GM19351 (cell line): ENCODE measurements around the gene SMARCC1.
"Not testable (repeated sequence)": the region's sequence is repeated elsewhere in the genome, so short reads cannot be mapped to it uniquely, and the experiment has no call there.

Experiments
- ATAC-seq: cut with Tn5 transposase; IDR thresholded peaks from one replicate; pipeline ENCODE4 v1.9.1; 2021; ENCODE audit warnings: mild to moderate bottlenecking, moderate library complexity; ENCODE audit not compliant: unreplicated experiment

The SMARCC1 gene

GRCh38 chr3:47781685-47782445, at the start of gene SMARCC1:
Gene SMARCC1, minus strand, starts transcription at chr3:47781893. Its CDS starts 96 bp downstream, at chr3:47781797.
- peak; percentile 76 for ATAC-seq

- ATAC-seq: not testable (repeated sequence)
These were observed 47.8 kb upstream of the SMARCC1 start for GRCh38 chr3:47829482-47829881.

- no peak for ATAC-seq
These were observed 43.9 kb upstream of the SMARCC1 start for GRCh38 chr3:47825590-47825989.

- peak; percentile 98 for ATAC-seq
These were observed 43.1 kb upstream of the SMARCC1 start for GRCh38 chr3:47824541-47825473.

- no peak for ATAC-seq
These were observed 35.9 kb upstream of the SMARCC1 start for GRCh38 chr3:47817609-47818008.

- no peak for ATAC-seq
These were observed 32.0 kb upstream of the SMARCC1 start for GRCh38 chr3:47813551-47814177.

- no peak for ATAC-seq
These were observed 22.9 kb upstream of the SMARCC1 start for GRCh38 chr3:47804577-47804976.

- ATAC-seq: no peak
These were observed 21.9 kb upstream of the SMARCC1 start for GRCh38 chr3:47803480-47804025.

GRCh38 chr3:47802734-47803479, 21.2 kb upstream of the SMARCC1 start, which contains the start of gene DHX30:
Gene DHX30, plus strand, starts transcription at chr3:47803138. Its CDS starts 7,546 bp downstream, at chr3:47810684.
- ATAC-seq: peak; percentile 86

GRCh38 chr3:47799733-47800132, 18.0 kb upstream of the SMARCC1 start:
- no peak for ATAC-seq

- no peak for ATAC-seq
These were observed 12.9 kb upstream of the SMARCC1 start for GRCh38 chr3:47794544-47794943.

GRCh38 chr3:47792699-47793098, 11.0 kb upstream of the SMARCC1 start:
- no peak for ATAC-seq

- no peak for ATAC-seq
These were observed 9.6 kb upstream of the SMARCC1 start for GRCh38 chr3:47791193-47791855.

GRCh38 chr3:47783673-47784072, 2.0 kb upstream of the SMARCC1 start:
- ATAC-seq: no peak

- ATAC-seq: no peak
These were observed 984 bp upstream of the SMARCC1 start for GRCh38 chr3:47782446-47783308.

- ATAC-seq: peak; percentile 21
These were observed 680 bp downstream of the SMARCC1 start for GRCh38 chr3:47780741-47781684.

GRCh38 chr3:47778746-47779145, 2.9 kb downstream of the SMARCC1 start:
- ATAC-seq: no peak

- ATAC-seq: no peak
These were observed 8.9 kb downstream of the SMARCC1 start for GRCh38 chr3:47772788-47773187.
